ENCODE data around the gene ST14. TPM values are rescaled to one million over a fixed set of nuclear protein-coding genes. Genes with fewer than 3 reads are reported as not detected.

Gene ST14
- 12.9 and 13.5 TPM in 2 replicates for total RNA-seq (2013; cell fraction: nucleolus; rRNA removed)
- 0.65 and 2.2 TPM in 2 replicates for total RNA-seq (2014; rRNA removed)
- 0.41 and 0.45 TPM in 2 replicates for total RNA-seq (2014; rRNA removed; fragmentation: Illumina TruSeq; extraction: Trizol)
- 1.4 and 1.6 TPM in 2 replicates for total RNA-seq (2021)
- 1.3 TPM for polyA plus RNA-seq (2011; ENCODE audit: low read depth)
- polyA plus RNA-seq (2011; rRNA removed): 1.6 and 3.9 TPM in 2 replicates
- 6.1 and 7.0 TPM in 2 replicates for polyA plus RNA-seq (2011; cell fraction: cytosol; rRNA removed)
- 6.8 and 6.9 TPM in 2 replicates for polyA plus RNA-seq (2011; cell fraction: nucleus; rRNA removed)
- polyA plus RNA-seq (2012): 2.7 and 3.6 TPM in 2 replicates
- polyA plus RNA-seq (2014; fragmentation: Illumina TruSeq; extraction: Trizol): 0.22 and 0.73 TPM in 2 replicates
- under 1 TPM in 1 of 2 experiments, not detected in 1; 0.02 TPM for polyA plus RNA-seq (2014; fragmentation: Nextera tagmentation; extraction: Ambion mirVana)
- polyA plus RNA-seq (2014; rRNA removed): 0.72 and 0.74 TPM in 2 replicates
- polyA plus RNA-seq (2016; fragmentation: Nextera tagmentation; extraction: Ambion mirVana): under 1 TPM in 1 of 2 experiments, not detected in 1; 0.50 TPM
- polyA minus RNA-seq (2011; rRNA and poly(A)+ RNA removed): 3.9 and 6.6 TPM in 2 replicates
- 3.3 and 4.4 TPM in 2 replicates for polyA minus RNA-seq (2011; cell fraction: cytosol; rRNA and poly(A)+ RNA removed)
- 1.9 and 5.2 TPM in 2 replicates for polyA minus RNA-seq (2011; cell fraction: nucleus; rRNA and poly(A)+ RNA removed)
- Bru-seq, nascent RNA: percentile 43 among the genes with signal in this experiment
- percentile 41 among the genes with signal in this experiment for BruChase-seq, experiment 1, labeled RNA remaining after a 6-hour chase
- percentile 35 among the genes with signal in this experiment for BruChase-seq, experiment 2, labeled RNA remaining after a 2-hour chase
- long read RNA-seq, experiment 1: 0 reads
- long read RNA-seq, experiment 2, partial matches to known transcripts: 3 of 3 reads
- long read RNA-seq, experiment 2, other reads (novel, unspliced or antisense): 0 of 3 reads

- FAIRE-seq: no peak
- ChIA-PET SMC1A (ENCODE audit: uncharacterized antibody, unreplicated experiment) (interaction anchor here (1.3 to 2.6 kb wide), 2 partner anchors 10 to 13 kb away, joined by 3 to 14 read pairs; no protein-coding TSS in a partner anchor), CTCF (interaction anchor here (3.3 kb wide), 1 partner anchor 9 kb away, joined by 10 read pairs; no protein-coding TSS in a partner anchor), RAD21 (ENCODE audit: unreplicated experiment) (interaction anchor here (0.7 to 1.4 kb wide), 2 partner anchors 27 to 53 kb away, joined by 3 to 4 read pairs; no protein-coding TSS in a partner anchor), POLR2A (interaction anchor here (1.0 to 1.2 kb wide), 3 partner anchors 9 to 21 kb away, joined by 3 to 4 read pairs (median 4); no protein-coding TSS in a partner anchor)
- peak; percentile 64 for ATAC-seq
- BruUV-seq (replicated peaks): no TSS peak
- H3K36me3 ChIP-seq (ENCODE audit: control insufficient read depth in 2 of 2, insufficient read depth in 2 of 2, low read length in 1 of 2): no peaks in the 10 kb centered on the region
- peak within 1 kb of the TSS; percentile 16; the same call in 1 of the 2 replicates for H2AFZ ChIP-seq (ENCODE audit: control insufficient read depth, low read depth, low read length)
- peak within 1 kb of the TSS; percentile 57; the same call in 1 of the 2 replicates for H3K4me3 ChIP-seq
- no peaks in the 10 kb centered on the region for H3K79me2 ChIP-seq (ENCODE audit: control insufficient read depth, insufficient read depth, low read length)
- DNase-seq (ENCODE audit: low read depth, low spot score): no peak
- H4K20me1 ChIP-seq (ENCODE audit: control insufficient read depth, insufficient read depth): no peaks in the 10 kb centered on the region
- H3K4me1 ChIP-seq (ENCODE audit: control insufficient read depth, insufficient read depth, low read length): 0 out of 2 replicates have a peak, but pooled peaks cover 6% of the 10 kb centered on the region
- H3K4me2 ChIP-seq (ENCODE audit: control insufficient read depth, insufficient read depth): peak within 1 kb of the TSS; percentile 75
- in situ Hi-C loops (cut with MboI): no loop called here
- H3K27me3 ChIP-seq (replicated peaks in 1 of 2; ENCODE audit: control insufficient read depth in 2 of 2, insufficient read depth in 2 of 2, low read length in 1 of 2): peaks cover 16 to 17% of the 10 kb centered on the region in 2 experiments
- intact Hi-C loops (cut with micrococcal nuclease; ENCODE audit: unreplicated experiment): no loop called here
- 3% methylated on average over 33 of the region's 89 CpGs for WGBS (ENCODE audit: insufficient coverage, insufficient replicate concordance, low lambda C conversion rate, missing lambda C conversion rate)
- peak within 1 kb of the TSS; percentile 0; the same call in 1 of the 2 replicates for H3K9ac ChIP-seq (ENCODE audit: control insufficient read depth, insufficient read depth, low read length)
- H3K9me3 ChIP-seq (replicated peaks; ENCODE audit: control insufficient read depth, insufficient read depth, low read length): no peaks in the 10 kb centered on the region
- H3K27ac ChIP-seq (ENCODE audit: control insufficient read depth, insufficient read depth): no peak within 1 kb of the TSS
- TF ChIP-seq POU2F2 (IDR thresholded peaks at IDR 0.05; ENCODE audit: borderline replicate concordance, low read depth, low read length) (no peak), TBL1XR1 (IDR thresholded peaks at IDR 0.05; ENCODE audit: low read depth, low read length) (no peak), CREM (IDR thresholded peaks at IDR 0.05; ENCODE audit: low read depth) (no peak), E2F4 (IDR thresholded peaks at IDR 0.05; ENCODE audit: low read depth, low read length) (no peak), IKZF1 (conservative IDR thresholded peaks at IDR 0.05) (peak; percentile 70), BHLHE40 (IDR thresholded peaks at IDR 0.05; ENCODE audit: borderline replicate concordance in 1 of 2, low read depth in 2 of 2, low read length in 1 of 2) (peak in 1 of 2 experiments; percentile 32; a peak in 1 of 4 replicates), CBX3 (IDR thresholded peaks at IDR 0.05; ENCODE audit: borderline replicate concordance, low read depth) (no peak), SP1 (IDR thresholded peaks at IDR 0.05; ENCODE audit: low read depth, low read length) (no peak), HDAC6 (IDR thresholded peaks at IDR 0.05; ENCODE audit: unreplicated experiment) (peak; percentile 63), SPI1 (IDR thresholded peaks at IDR 0.05; ENCODE audit: borderline replicate concordance, insufficient read depth, low read depth, low read length) (peak; percentile 51; the same call in 1 of the 2 replicates), GATAD2B (conservative IDR thresholded peaks at IDR 0.05; ENCODE audit: low read depth) (peak; percentile 47), NR2C2 (IDR thresholded peaks at IDR 0.05; ENCODE audit: borderline replicate concordance, control insufficient read depth, insufficient read length, low read depth) (no peak), SUZ12 (IDR thresholded peaks at IDR 0.05; ENCODE audit: unreplicated experiment) (peak; percentile 42)
Measured at GRCh38 chr11:130159657-130160497, at the start of gene ST14. Gene ST14 (plus strand): TSS chr11:130159782. CDS start chr11:130159980, 198 bp downstream.

Data from GM12878 (cell line).